ENCODE data around the gene IDS.
A peak's percentile ranks its signal among the peaks of the same experiment; 100 is the strongest.

The IDS gene

GRCh38 chrX:149504915-149505651, at the start of gene IDS:
TSS of gene IDS (minus strand) at chrX:149505306. CDS start at chrX:149505137, 169 bp downstream.
- no peaks in the 10 kb centered on the region for H3K9me3 ChIP-seq (ENCODE audit: control insufficient read depth, insufficient read depth, low read depth, low read length)
- POLR2A ChIA-PET = interaction anchor here (0.6 to 1.8 kb wide), 4 partner anchors 9 to 66 kb away, joined by 5 to 19 read pairs (median 8); partner anchors contain the start of gene EOLA1
- H3K27ac ChIP-seq (ENCODE audit: extremely low read depth, low read depth, low read length) = peak within 1 kb of the TSS; percentile 48; the same call in 1 of the 2 replicates
- CTCF ChIA-PET = interaction anchor here (1.3 to 1.9 kb wide), 2 partner anchors 7 to 13 kb away, joined by 3 to 7 read pairs; no protein-coding TSS in a partner anchor
- H3K36me3 ChIP-seq (ENCODE audit: control insufficient read depth in 2 of 2, insufficient read depth in 1 of 2, low read length in 2 of 2) = peaks cover 7 to 30% of the 10 kb centered on the region in 2 experiments; a peak in 1 of 3 replicates
- peaks cover 2% of the 10 kb centered on the region; the same call in 1 of the 2 replicates for H3K4me1 ChIP-seq (ENCODE audit: control insufficient read depth, insufficient read depth, low read length)
- peak within 1 kb of the TSS; percentile 58 for H3K4me3 ChIP-seq (ENCODE audit: low read depth, low read length)
- TF ChIP-seq OSR2 (tag by site-specific recombination; IDR thresholded peaks at IDR 0.05) (no peak), TSHZ1 (tag by site-specific recombination; IDR thresholded peaks at IDR 0.05; ENCODE audit: borderline replicate concordance) (peak; percentile 30; the same call in 1 of the 2 replicates), ZNF544 (tag by site-specific recombination; IDR thresholded peaks at IDR 0.05) (no peak), ZBTB26 (tag by site-specific recombination; optimal IDR thresholded peaks at IDR 0.05) (peak; percentile 67), SETDB1 (IDR thresholded peaks at IDR 0.05; ENCODE audit: insufficient read length, low read length) (no peak), ZNF239 (tag by site-specific recombination; IDR thresholded peaks at IDR 0.05) (no peak), ZNF501 (tag by site-specific recombination; IDR thresholded peaks at IDR 0.05) (0 out of 2 replicates have a peak, but pooled peaks have one; percentile 23), ZNF433 (tag by site-specific recombination; IDR thresholded peaks at IDR 0.05; ENCODE audit: low read depth) (no peak), ZNF768 (tag by site-specific recombination; IDR thresholded peaks at IDR 0.05) (no peak), ZNF670 (tag by site-specific recombination; IDR thresholded peaks at IDR 0.05; ENCODE audit: low read depth) (no peak), SP7 (tag by site-specific recombination; IDR thresholded peaks at IDR 0.05) (0 out of 2 replicates have a peak, but pooled peaks have one; percentile 28), KLF1 (tag by site-specific recombination; IDR thresholded peaks at IDR 0.05) (peak; percentile 34; the same call in 1 of the 2 replicates), PBX3 (CRISPR knock-in tag; IDR thresholded peaks at IDR 0.05) (no peak), KLF8 (tag by site-specific recombination; IDR thresholded peaks at IDR 0.05) (peak; percentile 49; the same call in 1 of the 2 replicates), ZNF132 (tag by site-specific recombination; IDR thresholded peaks at IDR 0.05; ENCODE audit: borderline replicate concordance) (no peak), KLF9 (tag by site-specific recombination; IDR thresholded peaks at IDR 0.05; ENCODE audit: low read depth) (peak; percentile 50; the same call in 1 of the 2 replicates), REPIN1 (tag by site-specific recombination; IDR thresholded peaks at IDR 0.05; ENCODE audit: low read depth) (peak; percentile 53; the same call in 1 of the 2 replicates), ZNF473 (tag by site-specific recombination; IDR thresholded peaks at IDR 0.05) (no peak), ZNF548 (tag by site-specific recombination; IDR thresholded peaks at IDR 0.05) (no peak), EGR2 (tag by site-specific recombination; IDR thresholded peaks at IDR 0.05; ENCODE audit: low read depth) (peak; percentile 57; the same call in 1 of the 2 replicates), ZNF19 (tag by site-specific recombination; IDR thresholded peaks at IDR 0.05; ENCODE audit: low read depth) (no peak), ZFHX2 (tag by site-specific recombination; conservative IDR thresholded peaks at IDR 0.05) (peak; percentile 80), ZSCAN30 (tag by site-specific recombination; IDR thresholded peaks at IDR 0.05) (0 out of 2 replicates have a peak, but pooled peaks have one; percentile 44), ZNF776 (tag by site-specific recombination; IDR thresholded peaks at IDR 0.05; ENCODE audit: borderline replicate concordance) (no peak)
- TF ChIP-seq, protein P1, sequence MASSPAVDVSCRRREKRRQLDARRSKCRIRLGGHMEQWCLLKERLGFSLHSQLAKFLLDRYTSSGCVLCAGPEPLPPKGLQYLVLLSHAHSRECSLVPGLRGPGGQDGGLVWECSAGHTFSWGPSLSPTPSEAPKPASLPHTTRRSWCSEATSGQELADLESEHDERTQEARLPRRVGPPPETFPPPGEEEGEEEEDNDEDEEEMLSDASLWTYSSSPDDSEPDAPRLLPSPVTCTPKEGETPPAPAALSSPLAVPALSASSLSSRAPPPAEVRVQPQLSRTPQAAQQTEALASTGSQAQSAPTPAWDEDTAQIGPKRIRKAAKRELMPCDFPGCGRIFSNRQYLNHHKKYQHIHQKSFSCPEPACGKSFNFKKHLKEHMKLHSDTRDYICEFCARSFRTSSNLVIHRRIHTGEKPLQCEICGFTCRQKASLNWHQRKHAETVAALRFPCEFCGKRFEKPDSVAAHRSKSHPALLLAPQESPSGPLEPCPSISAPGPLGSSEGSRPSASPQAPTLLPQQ (tag by site-specific recombination; IDR thresholded peaks at IDR 0.05) = peak; percentile 48; the same call in 1 of the 2 replicates
- TF ChIP-seq, protein P2, sequence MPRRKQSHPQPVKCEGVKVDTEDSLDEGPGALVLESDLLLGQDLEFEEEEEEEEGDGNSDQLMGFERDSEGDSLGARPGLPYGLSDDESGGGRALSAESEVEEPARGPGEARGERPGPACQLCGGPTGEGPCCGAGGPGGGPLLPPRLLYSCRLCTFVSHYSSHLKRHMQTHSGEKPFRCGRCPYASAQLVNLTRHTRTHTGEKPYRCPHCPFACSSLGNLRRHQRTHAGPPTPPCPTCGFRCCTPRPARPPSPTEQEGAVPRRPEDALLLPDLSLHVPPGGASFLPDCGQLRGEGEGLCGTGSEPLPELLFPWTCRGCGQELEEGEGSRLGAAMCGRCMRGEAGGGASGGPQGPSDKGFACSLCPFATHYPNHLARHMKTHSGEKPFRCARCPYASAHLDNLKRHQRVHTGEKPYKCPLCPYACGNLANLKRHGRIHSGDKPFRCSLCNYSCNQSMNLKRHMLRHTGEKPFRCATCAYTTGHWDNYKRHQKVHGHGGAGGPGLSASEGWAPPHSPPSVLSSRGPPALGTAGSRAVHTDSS (tag by site-specific recombination; IDR thresholded peaks at IDR 0.05) = no peak
- TF ChIP-seq, protein P3, sequence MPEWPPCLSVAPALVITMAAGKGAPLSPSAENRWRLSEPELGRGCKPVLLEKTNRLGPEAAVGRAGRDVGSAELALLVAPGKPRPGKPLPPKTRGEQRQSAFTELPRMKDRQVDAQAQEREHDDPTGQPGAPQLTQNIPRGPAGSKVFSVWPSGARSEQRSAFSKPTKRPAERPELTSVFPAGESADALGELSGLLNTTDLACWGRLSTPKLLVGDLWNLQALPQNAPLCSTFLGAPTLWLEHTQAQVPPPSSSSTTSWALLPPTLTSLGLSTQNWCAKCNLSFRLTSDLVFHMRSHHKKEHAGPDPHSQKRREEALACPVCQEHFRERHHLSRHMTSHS (tag by site-specific recombination; IDR thresholded peaks at IDR 0.05) = no peak

Data from HEK293 (cell line).